NCI-H2107 treated with DMSO at 0.1 percent for 48 hours (cell line): ENCODE measurements around the gene IGFL2.
"Not testable (repeated sequence)": the region's sequence is repeated elsewhere in the genome, so short reads cannot be mapped to it uniquely, and the experiment has no call there.

ENCODE experiments used
- DNase-seq: peaks from one replicate; lab custom pipeline; 2025; ENCODE audit not compliant: unreplicated experiment; lab: John Stamatoyannopoulos, UW

IGFL2 gene

DNA sequence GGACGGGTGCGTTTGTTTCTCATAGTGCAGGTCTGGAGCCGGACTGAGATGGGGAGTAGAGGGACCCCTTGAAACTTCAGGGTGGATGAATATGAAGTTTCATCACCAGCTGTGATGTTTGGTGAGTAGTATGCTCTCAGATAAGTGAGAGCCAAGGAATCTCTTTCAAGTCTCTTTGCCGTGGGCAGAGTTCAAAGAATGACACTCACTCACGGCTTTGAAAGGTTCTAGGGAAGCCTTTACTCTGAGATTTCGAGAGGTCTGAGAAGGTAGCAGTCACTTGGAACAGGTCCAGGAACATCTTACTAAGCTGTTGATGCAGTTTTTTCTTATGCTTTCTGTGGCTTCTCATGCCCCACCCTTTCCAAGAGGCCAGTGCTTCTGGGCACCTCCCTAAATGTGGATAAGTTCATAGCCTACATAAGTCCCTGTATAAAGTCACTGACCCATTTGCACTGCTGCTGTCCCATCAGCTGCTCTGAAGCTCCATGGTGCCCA, at the start of gene IGFL2:
Gene IGFL2 (plus strand): TSS at position 448 of the 498 bp plus-strand sequence. CDS start 41 bp downstream, at position 489.
- no peak for DNase-seq

DNA sequence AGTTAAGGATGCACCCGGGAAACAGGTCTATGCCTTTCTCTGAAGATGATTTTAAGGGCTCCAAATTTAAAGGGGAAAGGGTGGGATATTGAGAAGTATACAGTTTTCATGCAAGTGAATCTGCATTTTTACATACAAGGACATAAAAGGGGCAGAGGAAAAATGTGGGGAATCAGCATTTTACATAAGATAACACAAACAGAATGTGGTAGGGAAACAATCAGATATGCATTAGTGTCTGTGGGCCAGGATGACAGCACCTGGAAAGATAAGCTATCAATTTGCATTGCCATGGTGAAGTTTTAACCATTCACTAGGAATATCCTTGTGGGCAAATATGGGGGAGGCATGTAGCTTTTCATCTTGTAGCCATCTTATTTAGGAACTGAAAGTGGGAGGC, 47.7 kb upstream of the IGFL2 start:
- DNase-seq: no peak

DNA sequence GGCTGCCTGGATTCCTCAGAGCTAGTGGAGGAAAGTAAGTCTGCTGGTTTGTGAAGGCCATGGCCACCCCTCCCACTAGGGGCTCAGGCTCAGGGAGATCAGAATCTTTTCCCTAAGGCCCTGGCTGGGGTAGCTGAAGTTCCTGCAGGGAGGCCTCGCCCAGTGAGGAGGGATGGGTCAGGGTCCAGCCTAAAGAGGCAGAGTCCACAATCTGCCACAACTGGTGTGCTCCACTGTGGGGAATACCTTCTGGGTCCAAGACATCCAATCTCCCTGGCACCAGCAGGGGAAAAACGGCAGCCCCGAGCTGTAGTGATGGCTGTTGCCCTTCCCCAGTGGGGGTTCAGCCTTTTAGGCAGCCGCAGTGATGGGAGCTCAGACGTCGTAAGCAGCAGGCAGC, 46.7 kb upstream of the IGFL2 start:
- DNase-seq: no peak

GRCh38 chr19:46102333-46102732, 45.7 kb upstream of the IGFL2 start:
- DNase-seq: not testable (repeated sequence)

GRCh38 chr19:46107371-46107770, 40.7 kb upstream of the IGFL2 start:
- no peak for DNase-seq

- DNase-seq: no peak
Measured at GRCh38 chr19:46109876-46110275, 38.2 kb upstream of the IGFL2 start.

GRCh38 chr19:46111376-46111775, 36.7 kb upstream of the IGFL2 start:
- no peak for DNase-seq

GRCh38 chr19:46112527-46112926, 35.5 kb upstream of the IGFL2 start:
- no peak for DNase-seq

DNA sequence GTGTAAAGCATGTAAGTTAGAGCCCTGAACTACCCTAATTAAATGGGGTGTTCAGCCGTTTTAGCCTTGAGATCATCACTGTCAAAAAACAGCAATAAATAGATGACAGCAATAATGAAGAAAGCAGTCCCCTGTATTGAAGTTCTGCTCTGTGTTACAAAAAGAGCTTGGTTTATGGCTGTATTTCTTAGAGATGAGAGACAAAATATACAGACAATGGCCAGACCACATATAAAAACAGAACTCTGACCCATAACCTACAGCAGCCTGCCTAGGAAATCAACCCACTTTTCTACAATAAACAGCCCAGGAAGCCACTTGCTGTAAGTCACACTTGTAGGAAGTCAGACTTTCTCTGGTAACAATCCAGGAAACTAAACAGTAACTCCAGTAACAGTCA, 34.3 kb upstream of the IGFL2 start:
- DNase-seq: no peak

DNA sequence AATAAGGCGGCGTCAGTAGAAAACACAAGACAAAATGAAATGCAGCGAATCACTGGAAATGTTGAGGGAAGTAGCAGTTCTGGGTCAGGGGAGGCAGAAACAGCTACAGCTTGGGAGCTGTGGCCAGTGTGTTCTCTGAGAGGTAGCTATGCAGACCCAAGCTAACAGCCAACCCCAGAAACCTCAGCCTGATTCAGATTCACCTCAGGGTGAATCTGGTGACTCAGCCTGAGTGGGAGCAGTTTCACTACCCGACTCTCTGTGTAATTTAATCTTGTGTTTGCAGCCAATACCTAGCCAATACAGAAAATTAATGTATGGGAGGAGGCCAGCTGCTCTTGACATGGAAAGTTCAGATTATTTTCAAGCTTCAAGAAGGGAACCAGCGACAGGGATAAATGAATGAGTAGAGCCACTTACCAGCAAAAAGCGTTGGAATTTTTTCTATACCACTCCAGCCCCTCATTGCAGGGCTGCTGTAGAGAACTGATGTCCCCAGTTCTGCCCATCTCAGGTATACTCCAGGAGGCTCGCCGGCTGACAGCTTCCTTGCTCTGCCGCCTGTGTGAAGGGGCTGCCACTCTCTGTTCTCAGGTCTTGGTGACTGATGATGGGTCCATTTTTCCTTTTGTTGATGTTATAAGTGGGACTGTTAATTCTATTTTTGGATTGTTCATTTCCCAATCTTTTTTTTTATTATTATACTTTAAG, 32.5 kb upstream of the IGFL2 start:
- DNase-seq: no peak

- no peak for DNase-seq
Measured at GRCh38 chr19:46116121-46116520, 31.9 kb upstream of the IGFL2 start.

DNA sequence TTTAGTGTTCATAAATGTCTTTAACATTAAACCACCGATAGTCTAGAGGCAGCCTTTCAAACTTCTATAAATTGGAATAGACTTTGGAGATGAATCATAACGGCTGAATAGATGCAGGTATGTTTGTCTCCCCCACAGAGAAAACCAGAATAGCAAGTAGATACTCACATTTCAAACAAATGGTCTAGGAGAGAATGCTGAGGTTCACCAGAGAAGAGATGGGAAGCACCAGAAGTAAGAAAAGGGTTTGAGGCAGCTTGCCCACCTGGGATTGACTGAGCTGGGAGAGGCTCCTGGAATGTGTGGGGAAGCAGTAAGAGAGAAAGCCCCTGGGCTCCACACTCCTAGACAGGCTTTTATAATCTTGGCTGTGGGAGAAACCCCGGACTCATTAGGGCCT, 29.9 kb upstream of the IGFL2 start:
- DNase-seq: no peak

GRCh38 chr19:46124638-46125115, 23.4 kb upstream of the IGFL2 start, which contains the start of gene IGFL3:
Gene IGFL3 (minus strand): TSS chr19:46124688. CDS start chr19:46124649, 39 bp downstream.
- no peak for DNase-seq

DNA sequence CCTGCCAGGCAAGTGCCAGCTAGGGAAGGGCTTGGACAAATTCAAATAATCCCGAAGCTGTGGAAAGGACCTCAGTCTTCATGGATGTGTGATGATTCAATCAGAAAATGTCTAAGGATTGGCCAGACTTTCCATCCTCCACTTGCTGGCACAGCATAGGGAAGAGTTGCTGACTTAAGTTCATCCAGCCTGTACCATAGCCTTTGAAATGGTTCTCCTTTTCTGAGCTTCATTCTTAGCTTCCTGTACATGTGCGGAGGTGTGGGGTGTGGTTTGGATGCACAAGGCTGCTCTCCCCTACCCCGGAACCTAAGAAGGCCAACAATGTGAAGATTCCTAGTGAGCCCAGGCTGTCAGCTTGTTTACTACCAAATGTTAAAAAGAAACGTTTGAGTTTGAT, 22.6 kb upstream of the IGFL2 start:
- no peak for DNase-seq

DNA sequence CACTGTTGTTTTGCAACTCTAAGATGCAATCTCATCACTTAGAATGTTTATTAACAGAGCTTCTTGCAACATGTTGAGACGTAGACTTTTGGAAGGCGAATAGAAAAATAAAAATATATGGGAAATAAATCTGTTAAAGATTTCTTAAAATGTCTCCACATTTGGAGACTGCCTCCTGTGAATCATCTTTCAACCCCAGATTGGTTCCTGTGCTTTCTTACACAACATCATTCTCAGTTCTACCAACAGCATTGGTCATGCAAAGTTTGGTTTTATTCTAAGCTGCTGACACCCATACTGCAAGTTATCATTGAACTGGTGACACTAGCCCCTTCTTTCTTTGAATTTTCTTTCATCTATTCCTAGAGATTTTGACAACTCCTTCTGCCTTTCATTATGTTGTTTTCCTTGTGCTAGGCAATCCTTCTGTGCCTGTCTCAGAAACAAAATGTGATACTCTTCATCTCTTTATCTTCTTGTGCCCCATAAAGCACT, 21.9 kb upstream of the IGFL2 start:
- DNase-seq: no peak

- DNase-seq: no peak
Measured at GRCh38 chr19:46131485-46132143, 16.4 kb upstream of the IGFL2 start.

DNA sequence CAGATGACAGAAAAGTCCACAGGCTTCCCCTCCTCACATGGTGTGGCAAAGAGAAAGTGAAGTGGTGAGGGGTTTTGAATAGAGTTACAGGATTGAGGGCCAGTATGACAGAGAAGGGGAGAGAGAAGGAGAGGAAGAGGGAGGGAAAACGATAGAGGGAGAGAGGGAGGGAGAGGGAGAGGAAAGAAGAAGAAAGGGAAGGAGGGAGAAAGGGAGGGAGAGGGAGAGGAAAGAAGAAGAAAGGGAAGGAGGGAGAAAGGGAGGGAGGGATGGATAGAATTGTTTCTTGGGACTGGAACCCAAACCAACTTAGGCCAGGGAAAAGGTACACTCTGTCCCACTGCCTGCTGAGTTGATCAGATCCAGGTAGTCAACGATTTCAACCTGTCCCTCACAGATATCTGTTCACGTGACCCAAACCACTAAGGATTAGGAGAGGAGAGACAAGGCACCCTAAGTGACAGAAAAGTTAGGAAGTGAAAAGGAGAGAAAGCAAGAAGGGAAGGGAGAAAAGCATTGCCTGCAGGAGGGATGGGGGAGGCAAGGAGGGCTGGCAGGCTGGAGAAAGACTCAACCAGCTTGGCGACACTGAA, 15.4 kb upstream of the IGFL2 start:
- no peak for DNase-seq

DNA sequence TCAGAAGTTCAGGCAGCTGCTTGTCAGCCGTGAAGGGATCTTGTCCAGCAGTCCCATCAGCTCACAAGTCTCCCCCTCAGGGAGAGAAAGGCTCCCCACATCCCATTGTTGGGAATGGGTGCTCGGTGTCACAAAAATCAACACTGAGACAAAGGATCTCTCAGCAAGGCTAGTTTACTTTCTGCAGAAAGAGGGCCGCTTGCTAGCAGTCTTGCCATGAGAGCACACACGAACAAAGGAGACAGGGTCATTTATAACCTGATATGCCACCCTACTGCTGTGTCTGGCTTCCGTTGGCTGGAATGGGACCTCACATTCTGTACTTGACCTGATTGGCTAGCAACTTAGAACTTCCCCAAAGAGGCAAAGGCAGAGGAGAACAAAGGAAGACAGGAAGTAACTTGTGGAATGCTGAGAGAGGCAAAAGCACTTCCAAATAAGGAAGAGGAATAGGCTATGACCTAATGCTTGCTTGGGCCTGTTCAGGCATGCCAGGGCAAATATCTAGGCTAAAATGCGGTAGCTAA, 14.9 kb upstream of the IGFL2 start:
- DNase-seq: peak; percentile 71

DNA sequence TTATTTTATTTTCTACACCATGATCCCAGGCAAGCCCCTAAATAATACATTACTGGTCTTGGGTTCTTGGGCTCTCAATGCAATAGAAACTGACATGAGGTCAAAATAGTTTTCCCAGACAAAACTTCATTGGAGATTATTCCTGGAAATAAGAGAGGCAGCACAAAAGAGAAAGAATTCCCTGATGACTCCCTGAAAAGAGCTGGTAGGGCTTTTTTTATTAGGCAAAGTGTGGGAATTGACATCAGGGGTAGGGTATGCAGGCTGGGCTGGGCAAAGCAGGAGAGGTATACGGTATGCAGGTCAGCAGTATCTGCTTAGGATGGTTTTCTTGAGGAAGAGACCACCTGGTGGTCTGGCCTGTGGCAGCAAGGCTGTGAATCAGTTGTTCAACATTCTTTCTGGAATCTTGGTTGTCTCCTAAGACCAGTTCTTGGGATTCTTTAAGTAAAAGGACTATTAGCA, 14.2 kb upstream of the IGFL2 start:
- no peak for DNase-seq

- DNase-seq: no peak
Measured at GRCh38 chr19:46134527-46134926, 13.5 kb upstream of the IGFL2 start.

DNA sequence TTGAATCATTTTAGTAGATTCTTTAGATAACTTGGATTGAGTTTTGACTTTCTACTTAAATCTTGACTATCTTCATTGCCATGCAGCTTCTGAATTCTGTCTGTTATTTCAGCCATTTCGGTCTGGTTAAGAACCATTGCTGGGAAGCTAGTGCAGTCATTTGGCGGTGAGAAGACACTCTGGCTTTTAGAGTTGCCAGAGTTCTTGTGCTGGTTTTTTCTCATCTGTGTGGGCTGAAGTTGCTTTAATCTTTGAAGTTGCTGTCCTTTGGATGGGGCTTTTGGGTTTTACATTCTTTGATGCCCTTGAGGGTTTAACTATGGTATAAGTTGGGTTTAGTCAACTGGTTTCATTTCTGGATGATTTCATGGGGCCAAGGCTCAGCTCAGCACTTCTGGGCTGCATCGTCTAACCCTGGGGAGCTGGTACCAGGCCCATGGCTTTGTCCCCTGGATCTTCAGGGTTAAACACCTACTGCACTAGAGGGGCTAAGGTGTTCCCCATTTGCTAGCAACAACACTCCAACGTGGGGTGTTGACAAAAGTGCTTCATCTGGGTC, 10.0 kb upstream of the IGFL2 start:
- DNase-seq: no peak
